HG03139 (cell line): ENCODE measurements around the gene HIPK2.

Experiments
- ATAC-seq: cut with Tn5 transposase; IDR thresholded peaks from one replicate; pipeline ENCODE4 v1.9.1; 2021; ENCODE audit not compliant: unreplicated experiment

HIPK2 gene

GRCh38 chr7:139737221-139738100, 40.3 kb downstream of the HIPK2 start:
- no peak for ATAC-seq

DNA sequence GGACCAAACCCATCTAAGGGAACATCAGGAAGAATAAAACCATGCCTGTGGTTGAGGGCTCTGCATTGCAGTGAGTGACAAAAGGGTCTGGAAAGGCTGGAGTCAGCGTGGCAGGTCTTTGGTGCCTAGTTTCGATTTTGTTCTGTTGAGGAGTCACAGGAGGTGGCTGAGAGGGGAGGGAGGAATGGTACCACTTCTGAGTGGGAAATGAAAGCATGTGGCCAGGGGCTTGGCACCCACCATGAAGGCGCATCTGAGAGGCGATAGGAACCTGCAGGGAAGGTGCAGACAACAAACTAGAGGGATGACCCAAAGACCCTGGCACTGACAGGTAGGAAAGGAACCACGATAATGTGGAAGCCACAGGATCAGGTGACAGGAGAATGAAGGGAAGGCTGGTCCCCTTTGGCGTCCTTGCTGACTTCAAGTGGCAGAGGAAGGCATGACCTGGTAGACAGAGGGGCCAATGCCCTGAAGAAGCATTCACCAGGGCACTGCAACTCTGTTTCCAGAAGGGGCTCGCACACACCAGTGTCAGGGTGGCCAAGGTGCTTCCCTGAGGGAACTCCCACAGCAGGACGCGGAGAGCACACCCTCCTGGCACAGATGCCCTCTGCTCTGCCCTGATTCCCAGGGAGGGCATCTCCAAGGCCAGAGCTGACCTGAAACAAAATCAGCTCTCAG, 41.7 kb downstream of the HIPK2 start:
- ATAC-seq: no peak

DNA sequence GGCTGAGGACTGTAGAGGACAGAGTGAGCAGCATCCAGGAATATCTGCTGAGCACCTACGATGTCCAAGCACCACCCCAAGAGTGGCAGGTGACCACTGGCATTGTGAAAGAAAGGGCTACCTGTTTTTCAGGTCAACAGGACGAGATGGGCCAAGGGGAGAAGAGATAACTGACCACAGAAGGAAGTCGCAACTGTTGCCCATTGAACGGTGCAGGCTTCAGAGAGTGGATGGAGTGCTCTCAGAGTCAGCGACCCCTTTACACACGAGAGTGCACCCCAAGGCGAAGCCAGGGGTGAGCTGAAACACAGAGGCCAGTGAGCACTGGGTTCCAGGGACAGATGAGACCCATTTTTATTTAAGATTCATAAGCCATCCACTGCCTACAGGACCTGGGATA, 42.3 kb downstream of the HIPK2 start:
- no peak for ATAC-seq

GRCh38 chr7:139734395-139734794, 43.4 kb downstream of the HIPK2 start:
- no peak for ATAC-seq

GRCh38 chr7:139733751-139734150, 44.0 kb downstream of the HIPK2 start:
- ATAC-seq: no peak

DNA sequence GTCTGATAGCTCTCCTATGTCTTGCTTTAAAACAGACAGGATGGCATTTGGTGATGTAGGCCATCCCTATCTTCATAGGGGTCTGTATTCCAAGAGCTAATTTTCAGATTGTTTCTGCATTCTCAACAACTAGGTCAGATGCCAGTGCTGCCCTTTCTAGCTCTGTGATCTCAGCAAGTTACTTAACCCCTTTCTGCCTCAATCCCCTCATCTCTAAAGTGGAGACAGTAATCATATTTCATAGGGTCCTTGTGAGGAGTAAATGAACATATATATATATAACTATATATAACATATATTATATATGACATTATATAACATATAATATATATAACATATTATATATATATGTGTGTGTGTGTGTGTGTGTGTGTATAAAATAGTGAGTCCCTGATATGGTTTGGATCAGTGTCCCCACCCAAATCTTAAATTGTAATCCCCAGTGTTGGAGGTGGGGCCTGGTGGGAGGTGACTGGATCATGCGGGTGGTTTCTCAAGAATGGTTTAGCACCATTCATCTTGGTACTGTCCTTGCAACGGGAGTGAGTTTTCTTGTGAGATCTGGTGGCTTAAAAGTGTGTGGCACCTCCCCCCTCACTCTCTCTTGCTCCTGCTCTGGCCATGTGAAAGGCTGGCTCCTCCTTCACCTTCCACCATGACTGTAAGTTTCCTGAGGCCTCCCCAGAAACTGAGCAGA, 45.2 kb downstream of the HIPK2 start:
- ATAC-seq: no peak

GRCh38 chr7:139731802-139732470, 45.9 kb downstream of the HIPK2 start:
- no peak for ATAC-seq

DNA sequence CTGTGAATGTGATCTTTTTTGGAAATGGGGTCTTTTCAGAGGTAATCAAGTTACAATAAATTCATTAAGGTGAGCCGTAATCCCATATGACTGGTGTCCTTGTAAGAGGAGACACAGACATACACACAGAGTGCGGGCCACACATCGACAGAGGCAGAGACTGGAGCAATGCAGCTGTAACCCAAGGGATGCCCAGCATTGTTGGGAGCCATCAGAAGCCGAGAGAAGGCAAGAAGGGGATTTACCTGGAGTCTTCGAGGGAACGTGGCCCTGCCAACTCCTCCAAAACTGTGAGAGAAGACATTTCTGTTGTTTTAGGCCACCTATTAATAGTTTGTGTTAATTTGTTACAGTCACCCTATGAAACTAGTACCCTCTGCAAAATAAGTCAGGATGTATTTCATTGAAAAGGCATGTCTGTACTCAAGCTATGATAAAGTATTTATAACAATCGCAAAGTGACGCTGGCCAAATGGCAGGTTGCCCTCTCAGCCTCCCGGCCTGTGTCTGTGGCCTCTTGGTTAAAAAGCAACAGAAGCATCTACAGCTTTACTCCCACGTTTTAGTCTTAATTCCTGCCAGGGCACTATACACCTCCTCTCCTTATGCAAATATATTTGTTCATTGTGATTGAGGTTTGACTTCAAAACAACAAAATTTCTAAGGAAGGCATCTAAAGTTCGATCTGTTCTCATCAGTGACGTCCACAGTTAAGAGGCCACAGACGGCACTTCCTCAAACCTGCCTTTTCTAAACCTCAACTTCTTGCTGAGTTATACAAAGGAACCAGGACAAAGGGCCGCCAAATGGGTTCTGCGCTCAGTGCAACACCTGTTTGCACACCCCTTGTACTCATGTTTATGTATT, 46.8 kb downstream of the HIPK2 start:
- peak; percentile 85 for ATAC-seq

DNA sequence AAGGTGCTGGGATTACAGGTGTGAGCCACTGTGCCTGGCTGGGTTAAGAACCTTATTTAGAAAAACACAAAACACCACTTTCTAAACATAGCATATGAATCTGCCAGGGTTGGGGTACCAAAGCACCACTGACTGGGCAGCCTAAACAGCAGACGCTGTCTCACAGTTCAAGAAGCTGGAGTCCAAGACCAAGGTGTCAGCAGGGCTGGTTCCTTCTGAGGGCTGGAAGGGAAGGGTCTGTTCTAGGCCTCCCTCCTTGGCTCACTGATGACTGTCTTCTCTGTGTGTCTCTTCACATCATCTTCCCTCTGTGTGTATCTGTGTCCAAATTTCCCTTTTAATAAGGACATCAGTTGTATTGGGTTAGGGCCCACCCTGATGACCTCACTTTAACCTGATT, 49.6 kb downstream of the HIPK2 start:
- ATAC-seq: no peak

GRCh38 chr7:139727151-139727705, 50.6 kb downstream of the HIPK2 start:
- no peak for ATAC-seq

DNA sequence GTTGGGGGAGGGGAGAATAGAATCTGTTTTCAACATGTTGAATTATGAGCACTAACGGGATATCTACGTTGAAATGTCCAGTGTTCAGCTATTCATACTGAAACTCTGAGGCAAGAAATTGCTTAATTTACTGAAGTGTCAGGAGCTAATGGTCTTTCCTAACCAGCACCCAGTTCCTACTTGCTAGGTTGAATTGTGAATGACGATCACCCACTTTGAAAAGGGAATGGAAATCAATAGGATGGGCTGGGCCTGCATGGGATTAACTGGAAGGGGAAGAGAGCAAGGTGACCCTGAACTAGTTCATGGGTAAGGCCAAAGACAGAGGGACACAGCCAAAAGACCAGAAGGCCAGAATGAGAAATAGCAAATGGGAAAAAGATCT, 51.3 kb downstream of the HIPK2 start:
- no peak for ATAC-seq

- no peak for ATAC-seq
These were observed 51.8 kb downstream of the HIPK2 start for GRCh38 chr7:139725858-139726484.

DNA sequence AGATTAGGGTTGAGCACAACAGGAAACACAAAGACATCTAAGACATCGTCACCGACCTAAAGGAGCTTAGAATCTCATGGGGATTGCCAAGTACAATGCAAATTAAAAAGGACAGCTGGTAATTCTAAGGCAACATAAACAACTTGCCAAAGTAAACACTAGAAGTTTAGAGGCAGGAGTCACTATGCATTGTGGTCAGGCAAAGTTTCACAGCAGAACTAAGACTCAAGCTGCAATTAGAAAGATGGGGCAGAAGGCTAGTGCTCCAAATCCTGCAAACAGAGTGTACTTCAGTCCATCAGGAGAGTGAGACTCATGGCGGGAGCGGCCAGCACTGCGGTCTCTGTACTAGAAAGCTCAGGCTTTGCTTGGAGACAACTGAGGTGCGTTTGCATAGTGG, 52.7 kb downstream of the HIPK2 start:
- peak; percentile 81 for ATAC-seq

- no peak for ATAC-seq
These were observed 55.2 kb downstream of the HIPK2 start for GRCh38 chr7:139722604-139723003.

GRCh38 chr7:139721821-139722220, 56.0 kb downstream of the HIPK2 start:
- ATAC-seq: no peak

DNA sequence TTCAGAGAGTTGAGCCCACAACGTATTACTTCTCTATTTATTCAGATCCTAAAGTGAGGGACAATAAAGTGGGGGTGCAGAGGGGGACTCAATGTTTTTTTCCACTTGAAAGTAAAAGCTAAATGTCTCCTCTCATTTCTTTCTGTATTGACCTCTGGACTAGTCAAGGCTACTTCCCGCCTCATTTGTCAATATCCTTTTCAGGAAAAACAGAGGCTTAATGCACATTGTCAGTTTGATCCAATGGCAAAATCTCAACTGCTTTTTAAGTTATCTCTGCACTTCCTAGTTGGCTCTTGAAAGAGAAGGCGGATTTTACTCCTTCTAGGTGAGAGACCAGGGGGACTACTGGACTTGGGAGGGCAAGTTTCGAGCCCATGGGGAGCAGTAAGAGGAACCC, 56.4 kb downstream of the HIPK2 start:
- no peak for ATAC-seq

- no peak for ATAC-seq
These were observed 57.0 kb downstream of the HIPK2 start for GRCh38 chr7:139720705-139721231.

DNA sequence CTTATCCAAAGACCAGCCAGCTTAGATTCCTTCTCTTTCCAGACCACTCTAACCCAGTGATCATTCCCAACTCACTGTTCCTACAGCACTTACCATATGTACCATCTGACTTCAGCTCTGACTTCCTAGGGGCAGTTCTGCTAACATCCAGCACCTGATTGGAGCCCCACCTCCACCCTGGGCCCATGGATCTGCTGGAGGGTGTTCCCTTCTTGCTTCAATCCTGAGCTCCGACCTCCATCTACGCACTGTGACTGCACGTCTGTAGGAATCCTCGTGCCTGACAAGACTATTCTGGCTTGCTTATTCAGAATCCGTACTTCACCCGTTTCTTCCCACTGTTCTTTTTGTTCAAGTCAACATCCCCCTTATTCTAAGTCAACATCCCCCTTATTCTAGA, 57.6 kb downstream of the HIPK2 start:
- ATAC-seq: no peak

GRCh38 chr7:139718859-139719258, 58.9 kb downstream of the HIPK2 start:
- no peak for ATAC-seq
